Brain pericyte (primary cell): Measurements from ENCODE around the gene CDC27.
"Not testable (repeated sequence)": the region's sequence is repeated elsewhere in the genome, so short reads cannot be mapped to it uniquely, and the experiment has no call there.

Experiments used
- DNase-seq: peaks from one replicate; pipeline ENCODE4 v3.0.0-alpha.2; 2012; ENCODE audit warnings: low read depth, low spot score

CDC27 gene

DNA sequence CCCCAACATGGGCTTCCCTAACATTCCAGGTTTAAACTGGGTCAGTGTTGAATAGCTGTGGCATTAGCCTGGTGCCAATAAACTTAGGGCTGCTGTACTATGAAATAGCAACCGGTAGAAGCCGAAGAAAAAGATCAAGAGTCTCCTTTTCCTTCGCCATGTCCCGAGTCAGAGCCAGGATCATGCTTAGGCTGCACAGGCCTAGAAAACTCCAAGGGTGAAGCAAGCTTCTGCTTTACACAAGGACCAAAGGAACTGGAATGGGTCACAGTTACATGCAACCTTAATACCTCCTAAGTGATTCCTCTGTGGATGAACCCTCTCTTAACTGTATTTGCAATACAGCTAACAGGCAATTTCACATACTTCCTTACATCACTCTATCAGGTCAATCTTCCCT lies 115.5 kb downstream of the CDC27 start:
- DNase-seq: not testable (repeated sequence)

DNA sequence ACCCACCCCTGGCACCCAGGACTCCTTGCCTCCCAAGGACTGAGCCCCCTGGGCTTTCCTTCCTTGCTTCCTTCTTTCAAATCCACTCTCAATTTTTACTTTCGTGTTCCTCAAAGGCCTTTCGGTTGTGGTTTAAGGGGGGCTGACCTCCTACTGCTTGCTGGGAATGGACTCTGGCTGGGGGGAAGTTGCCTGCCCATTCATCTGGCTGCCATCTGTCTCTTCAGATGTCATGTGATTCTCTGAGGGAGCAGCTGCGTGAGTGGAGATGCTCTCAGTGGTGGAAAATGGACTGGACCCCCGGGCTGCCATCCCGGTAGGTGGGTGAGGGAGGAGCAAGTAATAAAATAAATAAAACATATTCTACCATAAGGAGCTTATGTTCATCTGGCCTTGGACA lies 116.2 kb downstream of the CDC27 start:
- DNase-seq: peak; percentile 91

DNA sequence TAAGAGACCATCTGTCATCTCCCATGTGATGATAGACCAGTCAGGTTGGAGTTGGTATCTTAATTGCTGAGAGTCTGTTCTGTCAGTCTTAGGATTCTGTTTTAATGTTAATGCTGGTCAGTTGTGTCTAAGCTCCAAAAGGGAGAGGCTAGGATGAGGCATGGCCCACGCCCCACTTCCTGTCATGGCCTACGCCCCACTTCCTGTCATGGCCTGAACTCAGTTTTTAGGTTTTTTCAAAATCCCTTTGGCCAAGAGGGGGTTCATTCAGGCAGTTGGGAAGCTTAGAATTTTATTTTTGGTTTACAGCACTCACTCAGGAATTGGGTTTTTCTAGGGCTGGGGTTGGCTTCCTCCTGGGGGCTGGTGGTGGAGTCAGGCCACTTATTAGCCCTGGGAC lies 117.9 kb downstream of the CDC27 start:
- DNase-seq: not testable (repeated sequence)

DNA sequence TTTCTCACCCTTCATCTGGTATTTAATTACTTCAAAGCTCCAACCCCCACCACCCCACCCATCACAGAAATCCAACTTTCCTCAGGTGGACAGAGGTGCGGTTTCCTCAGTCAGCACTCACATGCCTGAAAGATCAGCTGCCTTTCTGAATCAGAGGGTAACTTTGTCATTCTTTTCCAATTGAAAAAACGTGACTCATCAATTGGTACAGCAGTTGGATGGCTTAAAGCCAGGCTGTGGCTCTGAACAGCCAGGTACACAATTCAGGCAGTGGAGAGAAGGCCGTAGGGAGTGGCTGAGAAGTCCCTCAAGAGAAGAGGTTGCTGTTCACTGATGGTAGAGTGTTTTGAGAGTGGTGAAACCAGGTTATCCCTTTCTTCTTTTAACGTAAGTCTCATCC lies 118.8 kb downstream of the CDC27 start:
- not testable (repeated sequence) for DNase-seq
